Stimulated activated CD8-positive, alpha-beta memory T cell treated with anti-CD3 and anti-CD28 coated beads, Interleukin-7, amount 100 ng/mL, for 48 hours (primary cell): ENCODE results near the gene SDC4.

Experiments used
- DNase-seq, 2 donors: peaks; one replicate each; pipeline ENCODE4 v3.0.0-alpha.2; 2020; ENCODE audit warnings: low read depth in 1 of 2; ENCODE audit errors: extremely low read depth in 1 of 2

The SDC4 gene

GRCh38 chr20:45347936-45348778, at the start of gene SDC4:
Gene SDC4, minus strand, starts transcription at chr20:45348424. Its CDS starts 40 bp downstream, at chr20:45348384.
- DNase-seq: peak; percentile 33 to 49

- DNase-seq: no peak
Observed at GRCh38 chr20:45395114-45395415, 46.8 kb upstream of the SDC4 start.

- no peak for DNase-seq
Observed at GRCh38 chr20:45394221-45395113, 46.2 kb upstream of the SDC4 start.

GRCh38 chr20:45392733-45393132, 44.5 kb upstream of the SDC4 start:
- DNase-seq: no peak

GRCh38 chr20:45391559-45391958, 43.3 kb upstream of the SDC4 start:
- no peak for DNase-seq

GRCh38 chr20:45390931-45391330, 42.7 kb upstream of the SDC4 start:
- DNase-seq: no peak

- DNase-seq: no peak
Observed at GRCh38 chr20:45387274-45387673, 39.0 kb upstream of the SDC4 start.

GRCh38 chr20:45378191-45378590, 30.0 kb upstream of the SDC4 start, which contains the start of gene TP53TG5:
Gene TP53TG5, minus strand, starts transcription at chr20:45378325. Its CDS starts 89 bp downstream, at chr20:45378236.
- no peak for DNase-seq

- DNase-seq: no peak
Observed at GRCh38 chr20:45377269-45377668, 29.0 kb upstream of the SDC4 start.

GRCh38 chr20:45374966-45375365, 26.7 kb upstream of the SDC4 start:
- DNase-seq: no peak

- no peak for DNase-seq
Observed at GRCh38 chr20:45374101-45374467, 25.9 kb upstream of the SDC4 start.

GRCh38 chr20:45373353-45374100, 25.3 kb upstream of the SDC4 start:
- peak; percentile 74 to 84 for DNase-seq

GRCh38 chr20:45372646-45373352, 24.6 kb upstream of the SDC4 start:
- DNase-seq: no peak

- no peak for DNase-seq
Observed at GRCh38 chr20:45372241-45372640, 24.0 kb upstream of the SDC4 start.

- no peak for DNase-seq
Observed at GRCh38 chr20:45370571-45371160, 22.4 kb upstream of the SDC4 start.

- no peak for DNase-seq
Observed at GRCh38 chr20:45368221-45368980, 20.2 kb upstream of the SDC4 start.

- DNase-seq: no peak
Observed at GRCh38 chr20:45367126-45367525, 18.9 kb upstream of the SDC4 start.

GRCh38 chr20:45366631-45367030, 18.4 kb upstream of the SDC4 start:
- no peak for DNase-seq

GRCh38 chr20:45366192-45366591, 18.0 kb upstream of the SDC4 start:
- no peak for DNase-seq
